Kidney (tissue), 14 donors: ENCODE data around the gene LTBP4. TPM values are rescaled to one million over a fixed set of nuclear protein-coding genes. Genes with fewer than 3 reads are reported as not detected.

Experiments used
- DNase-seq, 5 donors: peaks; one replicate each; pipeline ENCODE4 v3.0.0-alpha.2; 2013 to 2020
- FAIRE-seq: peaks from 2 replicates; lab custom pipeline; 2012; peaks lifted over from hg19 to GRCh38; lab: Jason Lieb, UNC
- H3K27ac ChIP-seq, 2 donors: one replicate each; pipeline ENCODE4 v1.7.0; 2013; ENCODE audit warnings: low read depth in 2 of 2, low read length in 2 of 2, inconsistent platforms in 1 of 2
- H3K27me3 ChIP-seq: one replicate; pipeline ENCODE4 v1.7.1; 2013; ENCODE audit warnings: low read length, inconsistent platforms; ENCODE audit not compliant: control insufficient read depth, insufficient read depth
- H3K36me3 ChIP-seq, 3 donors: one replicate each; pipeline versions ENCODE4 v1.7.0 to v1.7.1; 2013; ENCODE audit warnings: low read length in 3 of 3, control low read depth in 1 of 3, inconsistent platforms in 1 of 3; ENCODE audit not compliant: insufficient read depth in 3 of 3, control insufficient read depth in 2 of 3
- H3K4me1 ChIP-seq, 3 donors: one replicate each; pipeline versions ENCODE4 v1.7.0 to v1.7.1; 2013; ENCODE audit warnings: low read length in 3 of 3, inconsistent platforms in 1 of 3, low read depth in 1 of 3; ENCODE audit not compliant: control insufficient read depth in 2 of 3, insufficient read depth in 2 of 3
- H3K4me3 ChIP-seq, 3 donors: one replicate each; pipeline versions ENCODE4 v1.7.0 to v1.8.1; 2013; ENCODE audit warnings: low read length in 3 of 3, control low read depth in 1 of 3, inconsistent platforms in 1 of 3
- H3K9ac ChIP-seq, 3 donors: one replicate each; pipeline versions ENCODE4 v1.7.0 to v1.7.1; 2013; ENCODE audit warnings: low read length in 3 of 3, control low read depth in 1 of 3, inconsistent platforms in 1 of 3
- H3K9me3 ChIP-seq, 3 donors: one replicate each; pipeline versions ENCODE4 v1.7.0 to v1.7.1; 2013; ENCODE audit warnings: low read length in 3 of 3, control low read depth in 1 of 3, inconsistent platforms in 1 of 3; ENCODE audit not compliant: control insufficient read depth in 2 of 3, insufficient read depth in 1 of 3
- CTCF ChIP-seq: IDR thresholded peaks from 3 replicates; pipeline ENCODE4 v1.5.1; 2012; ENCODE audit warnings: mild to moderate bottlenecking, moderate library complexity, borderline replicate concordance; ENCODE audit not compliant: insufficient read depth; ENCODE audit errors: extremely low read depth
- intact Hi-C: fragments of 100-400 bp; cut with DNase I; formaldehyde crosslinking; loops from one replicate; pipeline ENCODE4 v1.11.1; 2022
- polyA plus RNA-seq: library from polyadenylated mRNA; stranded (reverse); fragments of 350-450 nt; fragmentation: Illumina TruSeq; extraction: RNeasy Lipid Tissue Mini Kit (QIAGEN cat#74804); gene quantifications from one replicate; pipeline ENCODE4 v1.2.3, GENCODE V29; 2014; ENCODE audit warnings: low read depth, low replicate concordance; ENCODE audit not compliant: insufficient read depth
- total RNA-seq: library from RNA; stranded (reverse); fragmentation: NEBNext Ultra II Directional; extraction: Animal tissue kit (Norgen Biotek cat#: 25700); gene quantifications from one replicate; pipeline ENCODE4 v1.2.1, GENCODE V29; 2021
- donor health status: control.
- donor health status: control.
- donor health status: control.
- donor health status: control.
- donor health status: control.
- donor health status: DM: yes; HTN: yes; CAD: no.
- donor health status: Normal renal cell carcinoma (clear cell type).

Gene LTBP4
- total and polyA plus RNA-seq, 2 donors from 2014 or later = 52.1 to 155 TPM

DNA sequence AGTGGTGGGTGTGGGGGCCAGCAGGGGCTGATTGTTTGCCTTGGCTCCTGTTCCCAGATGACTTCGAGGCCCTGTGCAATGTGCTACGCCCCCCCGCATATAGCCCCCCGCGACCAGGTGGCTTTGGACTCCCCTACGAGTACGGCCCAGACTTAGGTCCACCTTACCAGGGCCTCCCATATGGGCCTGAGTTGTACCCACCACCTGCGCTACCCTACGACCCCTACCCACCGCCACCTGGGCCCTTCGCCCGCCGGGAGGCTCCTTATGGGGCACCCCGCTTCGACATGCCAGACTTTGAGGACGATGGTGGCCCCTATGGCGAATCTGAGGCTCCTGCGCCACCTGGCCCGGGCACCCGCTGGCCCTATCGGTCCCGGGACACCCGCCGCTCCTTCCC, 25.7 kb downstream of the LTBP4 start:
- Histone ChIP-seq H3K4me1 (no peaks in the 10 kb centered on the region), H3K27ac (no peak overlapping the region), H3K4me3 (no peak overlapping the region), H3K9me3 (no peaks in the 10 kb centered on the region), H3K9ac (no peak overlapping the region), H3K36me3 (no peaks in the 10 kb centered on the region), H3K27me3 (no peaks in the 10 kb centered on the region)
- intact Hi-C loops = no loop called here
- no peak for DNase-seq
- TF ChIP-seq CTCF = no peak
- FAIRE-seq = no peak

DNA sequence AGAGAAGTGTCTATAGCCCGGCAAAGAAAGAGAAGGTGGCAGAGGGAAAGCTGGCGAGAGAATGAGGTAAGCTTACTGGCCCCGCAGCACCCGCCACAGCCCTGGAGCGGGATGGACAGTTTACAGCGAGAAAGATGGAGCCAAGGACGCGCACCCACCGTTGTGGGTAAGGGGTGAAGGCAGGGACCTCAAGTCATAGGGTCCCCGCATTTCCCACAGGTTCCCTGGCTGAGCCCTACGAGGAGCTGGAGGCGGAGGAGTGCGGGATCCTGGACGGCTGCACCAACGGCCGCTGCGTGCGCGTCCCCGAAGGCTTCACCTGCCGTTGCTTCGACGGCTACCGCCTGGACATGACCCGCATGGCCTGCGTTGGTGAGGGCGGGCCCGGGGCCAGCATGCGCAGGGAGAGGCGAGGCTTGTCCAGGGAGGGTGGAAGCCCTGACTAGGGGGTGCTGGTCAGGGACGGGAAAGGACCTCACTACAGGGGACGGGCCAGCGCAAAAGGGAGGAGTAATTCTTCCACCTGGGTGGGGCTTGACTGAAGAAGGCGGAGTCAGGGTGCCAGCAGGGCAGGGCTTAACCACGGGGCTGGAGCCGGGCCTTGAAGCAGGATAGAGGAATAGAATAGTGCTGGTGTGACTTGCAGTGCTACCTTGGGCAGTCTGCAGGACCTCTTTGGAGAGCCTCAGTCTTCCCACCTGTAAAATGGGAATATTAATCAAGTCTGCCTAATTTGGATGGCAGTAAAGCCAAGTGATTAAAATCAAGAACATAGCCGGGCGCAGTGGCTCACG, 26.5 kb downstream of the LTBP4 start:
- Histone ChIP-seq H3K27me3 (no peaks in the 10 kb centered on the region), H3K4me1 (no peaks in the 10 kb centered on the region), H3K27ac (no peak overlapping the region), H3K36me3 (no peaks in the 10 kb centered on the region), H3K4me3 (no peak overlapping the region), H3K9ac (no peak overlapping the region), H3K9me3 (no peaks in the 10 kb centered on the region)
- DNase-seq (no peak), FAIRE-seq (no peak)
- intact Hi-C loops = no loop called here
- no peak for TF ChIP-seq CTCF

- H3K36me3 ChIP-seq = no peaks in the 10 kb centered on the region
- H3K4me3 ChIP-seq = no peak overlapping the region
- peaks cover 0 to 6% (median 0%) of the 10 kb centered on the region in 3 donors for H3K4me1 ChIP-seq
- no peaks in the 10 kb centered on the region for H3K9me3 ChIP-seq
- no peak overlapping the region for H3K27ac ChIP-seq
- no peak overlapping the region for H3K9ac ChIP-seq
- intact Hi-C loops = no loop called here
- no peak for TF ChIP-seq CTCF
- H3K27me3 ChIP-seq = no peaks in the 10 kb centered on the region
- DNase-seq (no peak), FAIRE-seq (no peak)
Measured at GRCh38 chr19:40629346-40629745, 28.2 kb downstream of the LTBP4 start.
